COLO829 (cell line): Measurements from ENCODE around the gene SHISA3.
A peak's percentile ranks its signal among the peaks of the same experiment; 100 is the strongest.

Experiments used
- DNase-seq: peaks from one replicate; pipeline ENCODE4 v3.0.0; 2012; ENCODE audit warnings: low spot score

SHISA3 gene

GRCh38 chr4:42391981-42392380 lies 5.3 kb upstream of the SHISA3 start:
- no peak for DNase-seq

- DNase-seq, result no peak
Measured at GRCh38 chr4:42392436-42392835, 4.9 kb upstream of the SHISA3 start.

GRCh38 chr4:42395595-42395994 lies 1.7 kb upstream of the SHISA3 start:
- no peak for DNase-seq

- DNase-seq, result no peak
Measured at GRCh38 chr4:42396361-42396751, 932 bp upstream of the SHISA3 start.

GRCh38 chr4:42397635-42398170 lies 415 bp downstream of the SHISA3 start:
- no peak for DNase-seq

GRCh38 chr4:42398171-42398870 lies 1.0 kb downstream of the SHISA3 start:
- DNase-seq, result no peak

- no peak for DNase-seq
Measured at GRCh38 chr4:42398871-42399331, 1.6 kb downstream of the SHISA3 start.

GRCh38 chr4:42399393-42399792 lies 2.1 kb downstream of the SHISA3 start:
- no peak for DNase-seq

- DNase-seq, result no peak
Measured at GRCh38 chr4:42401171-42401570, 3.9 kb downstream of the SHISA3 start.

- DNase-seq, result no peak
Measured at GRCh38 chr4:42404001-42404400, 6.7 kb downstream of the SHISA3 start.

GRCh38 chr4:42410446-42410845 lies 13.2 kb downstream of the SHISA3 start:
- DNase-seq, result no peak

GRCh38 chr4:42411803-42412202 lies 14.5 kb downstream of the SHISA3 start:
- DNase-seq, result no peak

GRCh38 chr4:42412251-42412650 lies 15.0 kb downstream of the SHISA3 start:
- DNase-seq, result peak; percentile 29

- DNase-seq, result no peak
Measured at GRCh38 chr4:42415281-42415680, 18.0 kb downstream of the SHISA3 start.

- DNase-seq, result no peak
Measured at GRCh38 chr4:42416017-42416416, 18.7 kb downstream of the SHISA3 start.

- DNase-seq, result no peak
Measured at GRCh38 chr4:42417550-42417949, 20.3 kb downstream of the SHISA3 start.

GRCh38 chr4:42420140-42420539 lies 22.9 kb downstream of the SHISA3 start:
- no peak for DNase-seq

GRCh38 chr4:42425146-42426065 lies 28.1 kb downstream of the SHISA3 start:
- DNase-seq, result peak; percentile 21

GRCh38 chr4:42428036-42428435 lies 30.7 kb downstream of the SHISA3 start:
- DNase-seq, result no peak

- no peak for DNase-seq
Measured at GRCh38 chr4:42436928-42437565, 39.8 kb downstream of the SHISA3 start.

GRCh38 chr4:42440083-42440482 lies 42.8 kb downstream of the SHISA3 start:
- DNase-seq, result no peak

- DNase-seq, result no peak
Measured at GRCh38 chr4:42442601-42443000, 45.3 kb downstream of the SHISA3 start.
